Transverse colon (tissue), 4 donors: ENCODE measurements around the gene PIGW. TPM values are rescaled to one million over a fixed set of nuclear protein-coding genes. Genes with fewer than 3 reads are reported as not detected.

Experiments used
- DNase-seq: peaks from one replicate; pipeline ENCODE4 v3.0.0-alpha.2; 2019
- H3K27ac ChIP-seq, 4 donors: fragments of 200-600 bp; sonication (generic); 2 replicates each; pipeline ENCODE4 v1.5.1; 2016 to 2018; ENCODE audit warnings: inconsistent platforms in 4 of 4
- H3K27me3 ChIP-seq: fragments of 200-600 bp; sonication (generic); 2 replicates; pipeline ENCODE4 v1.5.1; 2017; ENCODE audit warnings: inconsistent platforms
- H3K36me3 ChIP-seq, 4 donors: fragments of 200-600 bp; sonication (generic); 2 replicates each; pipeline ENCODE4 v1.5.1; 2017 to 2019; ENCODE audit warnings: inconsistent platforms in 4 of 4
- H3K4me1 ChIP-seq, 4 donors: fragments of 200-600 bp; sonication (generic); 2 replicates each; pipeline ENCODE4 v1.5.1; 2017 to 2020; ENCODE audit warnings: inconsistent platforms in 4 of 4
- H3K4me3 ChIP-seq, 4 donors: fragments of 200-600 bp; sonication (generic); 1 replicate in 1 of 4; 2 replicates in 3 of 4; pipeline versions ENCODE4 v1.5.1 to v1.6.1; 2017 to 2019; ENCODE audit warnings: inconsistent platforms in 4 of 4
- H3K9me3 ChIP-seq, 2 donors: fragments of 200-600 bp; sonication (generic); 2 replicates each; pipeline ENCODE4 v1.5.1; 2017 to 2019; ENCODE audit warnings: inconsistent platforms in 2 of 2
- EP300 ChIP-seq: sonication (generic); formaldehyde crosslinking; IDR thresholded peaks from one replicate; pipeline ENCODE4 v1.6.1; 2017; ENCODE audit warnings: antibody characterized with exemption, low read depth
- POLR2A ChIP-seq: fragments of 450-650 bp; IDR thresholded peaks from one replicate; pipeline ENCODE4 v1.6.1; 2016; ENCODE audit warnings: antibody characterized with exemption, mild to moderate bottlenecking, moderate library complexity
- POLR2AphosphoS5 ChIP-seq, 3 donors: sonication (generic); formaldehyde crosslinking; IDR thresholded peaks; one replicate each; pipeline ENCODE4 v1.6.1; 2016; ENCODE audit warnings: antibody characterized with exemption in 3 of 3
- WGBS, 2 donors: methylation state at CpG; one replicate each; pipeline ENCODE4 v1.1.5; 2018; ENCODE audit warnings: low coverage in 1 of 2; 5-methylcytosine and 5-hydroxymethylcytosine counted together
- in situ Hi-C, 4 donors: fragments of 200-750 bp; cut with MboI; loops; one replicate each; pipeline versions ENCODE4 v1.15.0 to v1.15.1; 2017; ENCODE audit warnings: low sequenced_read_pairs in 3 of 4, low pct_ligation_motif_present in 1 of 4, low pct_unique_long_range_greater_than_20kb in 1 of 4
- intact Hi-C: fragments of 100-400 bp; cut with DNase I; formaldehyde crosslinking; loops from one replicate; pipeline ENCODE4 v1.15.1; 2023; ENCODE audit warnings: low total_unique reads
- total RNA-seq, 4 donors: library from RNA; depleted of rRNA; stranded (reverse); fragments of >200 nt; gene quantifications; one replicate each; pipeline ENCODE4 v1.1.0, GENCODE V29; 2016
- TF ChIP-seq, protein P1 (sequence below), 5 experiments: fragments of 200-600 bp in 3 of 5; fragments of 450-650 bp in 2 of 5; sonication (generic) in 3 of 5; IDR thresholded peaks; 1 replicate in 2 of 5; 2 replicates in 3 of 5; pipeline ENCODE4 v1.5.1; 2016 to 2017; ENCODE audit warnings: antibody characterized with exemption in 5 of 5, inconsistent platforms in 3 of 5, mild to moderate bottlenecking in 2 of 5, moderate library complexity in 1 of 5

PIGW gene
- total RNA-seq, 4 donors from 2014 or later: 2.6 to 4.6 (median 4.4) TPM; not detected in 1

DNA sequence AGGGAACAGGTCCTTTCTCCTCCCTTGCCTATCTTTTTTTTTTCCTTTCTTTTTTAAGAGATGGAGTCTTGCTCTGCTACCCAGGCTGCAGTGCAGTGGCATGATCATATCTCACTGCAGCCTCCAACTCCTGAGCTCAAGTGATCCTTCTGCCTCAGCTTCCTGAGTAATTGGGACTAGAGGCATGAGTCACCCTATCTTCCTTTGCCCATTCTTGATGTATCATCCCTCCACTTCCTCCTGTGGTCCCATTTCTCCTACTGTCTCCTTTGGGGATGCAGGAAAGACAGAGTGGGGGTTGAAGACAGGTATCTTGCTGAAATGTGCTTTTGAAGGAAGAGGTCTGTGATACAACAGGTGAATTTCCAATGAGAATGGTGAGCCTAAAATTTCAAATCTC lies 5.7 kb upstream of the PIGW start:
- TF ChIP-seq POLR2AphosphoS5 (IDR thresholded peaks at IDR 0.05) (no peak), EP300 (no peak), POLR2A (no peak)
- TF ChIP-seq, protein P1, sequence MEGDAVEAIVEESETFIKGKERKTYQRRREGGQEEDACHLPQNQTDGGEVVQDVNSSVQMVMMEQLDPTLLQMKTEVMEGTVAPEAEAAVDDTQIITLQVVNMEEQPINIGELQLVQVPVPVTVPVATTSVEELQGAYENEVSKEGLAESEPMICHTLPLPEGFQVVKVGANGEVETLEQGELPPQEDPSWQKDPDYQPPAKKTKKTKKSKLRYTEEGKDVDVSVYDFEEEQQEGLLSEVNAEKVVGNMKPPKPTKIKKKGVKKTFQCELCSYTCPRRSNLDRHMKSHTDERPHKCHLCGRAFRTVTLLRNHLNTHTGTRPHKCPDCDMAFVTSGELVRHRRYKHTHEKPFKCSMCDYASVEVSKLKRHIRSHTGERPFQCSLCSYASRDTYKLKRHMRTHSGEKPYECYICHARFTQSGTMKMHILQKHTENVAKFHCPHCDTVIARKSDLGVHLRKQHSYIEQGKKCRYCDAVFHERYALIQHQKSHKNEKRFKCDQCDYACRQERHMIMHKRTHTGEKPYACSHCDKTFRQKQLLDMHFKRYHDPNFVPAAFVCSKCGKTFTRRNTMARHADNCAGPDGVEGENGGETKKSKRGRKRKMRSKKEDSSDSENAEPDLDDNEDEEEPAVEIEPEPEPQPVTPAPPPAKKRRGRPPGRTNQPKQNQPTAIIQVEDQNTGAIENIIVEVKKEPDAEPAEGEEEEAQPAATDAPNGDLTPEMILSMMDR (IDR thresholded peaks at IDR 0.05): no peak
- in situ Hi-C loops: no loop called here
- peaks cover 0 to 9% (median 8%) of the 10 kb centered on the region in 4 donors for H3K4me1 ChIP-seq
- H3K36me3 ChIP-seq: peaks cover 0 to 27% (median 6%) of the 10 kb centered on the region in 4 donors
- no peak overlapping the region for H3K4me3 ChIP-seq
- no peaks in the 10 kb centered on the region for H3K9me3 ChIP-seq
- no peak for DNase-seq
- H3K27ac ChIP-seq: no peak overlapping the region
- no peaks in the 10 kb centered on the region for H3K27me3 ChIP-seq
- intact Hi-C loops: no loop called here

DNA sequence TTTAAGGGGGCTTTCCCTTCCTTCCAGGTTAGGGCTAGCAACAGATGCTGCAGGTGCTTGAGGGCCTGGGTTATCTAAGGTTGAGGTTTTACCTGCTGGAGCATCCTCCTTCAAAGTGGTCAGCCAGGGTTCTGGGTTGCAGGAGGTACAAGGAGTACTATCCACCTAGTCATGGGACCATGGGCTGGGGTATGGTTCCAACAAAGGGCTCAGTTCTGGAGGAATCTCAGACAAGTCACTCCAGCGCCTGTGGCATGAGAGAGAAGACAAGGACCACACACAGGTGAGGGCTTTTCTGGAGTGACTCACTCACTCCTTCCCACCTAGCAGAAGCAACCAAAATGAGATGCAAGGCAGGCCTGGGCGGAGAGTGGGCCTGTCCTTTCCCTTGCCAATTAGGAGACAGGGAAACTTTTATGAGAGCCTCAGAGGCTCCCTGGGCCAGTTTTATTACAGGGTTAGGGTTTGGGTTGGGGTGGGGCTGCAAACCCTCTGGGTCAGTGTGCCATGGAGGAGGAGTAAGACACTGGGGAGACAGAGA lies 2.3 kb upstream of the PIGW start:
- no peak for TF ChIP-seq EP300
- no peak for TF ChIP-seq POLR2A
- intact Hi-C loops (no loop called here), in situ Hi-C loops (no loop called here)
- Histone ChIP-seq H3K9me3 (no peaks in the 10 kb centered on the region), H3K4me3 (no peak overlapping the region), H3K27ac (no peak overlapping the region), H3K36me3 (peaks cover 0 to 5% (median 0%) of the 10 kb centered on the region in 4 donors), H3K27me3 (no peaks in the 10 kb centered on the region), H3K4me1 (peaks cover 0 to 18% (median 16%) of the 10 kb centered on the region in 4 donors)
- DNase-seq: no peak
- 93% methylated on average over 2 of the region's 2 CpGs; no CpG with 5 or more reads in 1 of the 2 donors for WGBS, 2 donors

DNA sequence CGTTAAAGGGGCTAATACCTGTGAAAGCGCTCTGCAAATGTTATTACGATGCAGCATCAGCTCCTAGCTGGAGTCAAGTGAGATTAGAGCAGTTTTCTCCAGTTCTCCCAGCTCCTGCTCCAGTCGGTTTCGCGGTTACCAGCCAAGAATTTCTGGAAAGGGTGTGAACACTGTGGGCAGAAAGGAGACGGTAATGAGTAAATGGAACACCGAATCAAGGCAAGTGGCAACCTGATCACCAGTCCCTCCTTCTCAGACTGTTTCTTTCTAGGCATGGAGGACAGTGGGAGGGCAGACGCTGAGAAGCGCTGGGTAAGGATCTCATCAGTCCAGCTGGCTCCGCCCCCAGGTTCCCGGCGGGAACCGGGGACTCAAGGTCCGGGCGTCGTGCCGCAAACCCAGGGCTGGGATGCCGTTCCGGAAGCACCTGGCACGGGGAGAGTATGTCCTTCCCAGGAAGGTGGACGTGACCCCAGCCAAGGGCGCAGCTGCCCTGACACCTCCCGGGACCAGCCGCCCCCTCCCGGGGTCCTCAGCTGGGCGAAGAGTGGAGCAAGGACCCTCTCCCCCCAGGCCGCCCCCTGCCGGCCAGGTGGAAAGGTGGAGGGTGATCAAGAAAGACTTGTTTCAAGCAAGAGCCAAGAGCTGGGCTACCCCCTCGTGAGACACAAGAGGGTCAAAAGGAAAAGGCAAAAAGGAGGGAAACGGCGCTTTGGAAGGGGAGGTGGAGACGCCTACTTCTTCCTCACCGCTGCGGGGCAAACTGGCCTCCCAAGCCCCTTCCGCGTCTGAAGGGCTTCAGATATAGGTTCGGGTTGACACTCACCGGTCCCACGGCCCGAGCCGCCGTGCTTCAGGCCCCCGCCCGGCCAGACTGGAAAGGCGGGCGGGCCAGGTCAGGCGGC lies 600 bp upstream of the PIGW start:
- DNase-seq: peak; percentile 82
- Histone ChIP-seq H3K36me3 (no peaks in the 10 kb centered on the region), H3K4me3 (peak overlapping the region; percentile 66 to 93 (median 82)), H3K27me3 (no peaks in the 10 kb centered on the region), H3K27ac (peak overlapping the region; percentile 94 to 100 (median 96)), H3K9me3 (no peaks in the 10 kb centered on the region), H3K4me1 (peaks cover 0 to 18% (median 16%) of the 10 kb centered on the region in 4 donors)
- WGBS, 2 donors: 4 to 6% methylated on average over 11 to 45 of the region's 48 CpGs
- in situ Hi-C loops: no loop called here
- TF ChIP-seq POLR2AphosphoS5 (IDR thresholded peaks at IDR 0.05) (peak in 2 of 3 donors; percentile 37 to 57), POLR2A (peak; percentile 4), EP300 (no peak)
- TF ChIP-seq, protein P1 (IDR thresholded peaks at IDR 0.05): peak; percentile 39 to 72 (median 50)
- intact Hi-C loops: no loop called here

DNA sequence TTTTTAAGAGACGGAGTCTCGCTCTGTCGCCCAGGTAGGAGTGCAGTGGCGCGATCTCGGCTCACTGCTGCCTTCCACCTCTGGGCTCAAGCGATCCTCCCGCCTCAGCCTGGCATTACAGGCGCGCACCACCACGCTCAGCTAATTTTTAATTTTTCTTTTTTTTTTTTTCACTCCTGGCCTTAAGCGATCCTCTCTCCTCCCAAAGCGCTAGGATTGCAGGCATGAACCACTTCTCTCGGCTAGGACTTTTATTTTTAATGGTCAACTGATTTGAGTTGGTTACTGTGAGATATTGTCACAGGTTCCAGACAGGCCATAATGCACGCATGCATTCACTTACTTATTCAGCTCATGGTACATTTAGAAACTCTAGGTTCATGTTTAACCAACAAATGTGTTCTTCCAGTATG lies 888 bp downstream of the PIGW start:
- Histone ChIP-seq H3K36me3 (no peaks in the 10 kb centered on the region), H3K27me3 (no peaks in the 10 kb centered on the region), H3K4me3 (peak overlapping the region; percentile 66 to 93 (median 82)), H3K9me3 (no peaks in the 10 kb centered on the region), H3K4me1 (peaks cover 0 to 18% (median 16%) of the 10 kb centered on the region in 4 donors), H3K27ac (peak overlapping the region; percentile 94 to 100 (median 96))
- DNase-seq: no peak
- TF ChIP-seq POLR2AphosphoS5 (IDR thresholded peaks at IDR 0.05) (no peak), POLR2A (no peak)
- TF ChIP-seq, protein P1 (IDR thresholded peaks at IDR 0.05): peak in 1 of 5 experiments; percentile 45
- intact Hi-C loops: no loop called here
- 6 to 8% methylated on average over 15 of the region's 15 CpGs for WGBS, 2 donors
- in situ Hi-C loops: no loop called here
